ENCODE measurements around the gene ITGAE. TPM values are rescaled to one million over a fixed set of nuclear protein-coding genes. Genes with fewer than 3 reads are reported as not detected.
A peak's percentile ranks its signal among the peaks of the same experiment; 100 is the strongest.

The ITGAE gene
- total RNA-seq, 2 donors from 2014 or later, result 21.8 to 34.3 TPM

GRCh38 chr17:3754458-3755334, 46.3 kb downstream of the ITGAE start:
- no peaks in the 10 kb centered on the region for H3K9me3 ChIP-seq (ENCODE audit: control insufficient read depth, low read length)
- no peaks in the 10 kb centered on the region for H3K4me1 Mint-ChIP-seq
- H3K4me3 Mint-ChIP-seq, result peak overlapping the region; percentile 61
- no peaks in the 10 kb centered on the region for H3K36me3 ChIP-seq (ENCODE audit: control insufficient read depth, insufficient read depth, low read length)
- peak overlapping the region; percentile 68 for H3K27ac Mint-ChIP-seq
- no peaks in the 10 kb centered on the region for H3K4me1 ChIP-seq (ENCODE audit: control insufficient read depth, insufficient read depth, low read length)
- no peak for TF ChIP-seq CTCF (conservative IDR thresholded peaks at IDR 0.05)
- peak; percentile 100 for DNase-seq
- H3K9ac ChIP-seq (ENCODE audit: extremely low read depth, low read length, poor library complexity, severe bottlenecking), result no peak overlapping the region
- WGBS, 2 experiments (ENCODE audit: insufficient coverage in 1 of 2, insufficient read length in 1 of 2), result 18 to 55% methylated on average over 4 to 55 of the region's 56 CpGs
- no peaks in the 10 kb centered on the region for H3K27me3 ChIP-seq (ENCODE audit: control insufficient read depth, insufficient read depth, low read length, poor library complexity, severe bottlenecking)
- H3K27me3 Mint-ChIP-seq (ENCODE audit: insufficient read depth), result peaks cover 1% of the 10 kb centered on the region
- peaks cover 2% of the 10 kb centered on the region for H3K9me3 Mint-ChIP-seq
- no peak overlapping the region for H3K27ac ChIP-seq (ENCODE audit: low read depth, low read length)
- H3K36me3 Mint-ChIP-seq (ENCODE audit: low read depth), result no peaks in the 10 kb centered on the region
- peak overlapping the region; percentile 70 for H3K4me3 ChIP-seq (ENCODE audit: low read length)

- TF ChIP-seq CTCF (conservative IDR thresholded peaks at IDR 0.05), result no peak
- Histone ChIP-seq H3K27me3 (ENCODE audit: control insufficient read depth, insufficient read depth, low read length, poor library complexity, severe bottlenecking) (no peaks in the 10 kb centered on the region), H3K4me3 (ENCODE audit: low read length) (no peak overlapping the region), H3K4me1 (ENCODE audit: control insufficient read depth, insufficient read depth, low read length) (no peaks in the 10 kb centered on the region), H3K36me3 (ENCODE audit: control insufficient read depth, insufficient read depth, low read length) (no peaks in the 10 kb centered on the region), H3K27ac (ENCODE audit: low read depth, low read length) (no peak overlapping the region), H3K9me3 (ENCODE audit: control insufficient read depth, low read length) (no peaks in the 10 kb centered on the region), H3K9ac (ENCODE audit: extremely low read depth, low read length, poor library complexity, severe bottlenecking) (no peak overlapping the region)
- Mint-ChIP-seq H3K9me3 (no peaks in the 10 kb centered on the region), H3K4me3 (no peak overlapping the region), H3K36me3 (ENCODE audit: low read depth) (no peaks in the 10 kb centered on the region), H3K27ac (peak overlapping the region; percentile 68), H3K27me3 (ENCODE audit: insufficient read depth) (no peaks in the 10 kb centered on the region), H3K4me1 (no peaks in the 10 kb centered on the region)
- 92 to 97% methylated on average over 12 to 16 of the region's 18 CpGs for whole genome bisulfite sequencing, 2 experiments (ENCODE audit: insufficient coverage in 1 of 2, insufficient read length in 1 of 2)
- no peak for DNase-seq
Observed at GRCh38 chr17:3754066-3754457, 46.9 kb downstream of the ITGAE start.

GRCh38 chr17:3753624-3754023, 47.4 kb downstream of the ITGAE start:
- Mint-ChIP-seq H3K27ac (no peak overlapping the region), H3K9me3 (no peaks in the 10 kb centered on the region), H3K4me1 (no peaks in the 10 kb centered on the region), H3K4me3 (no peak overlapping the region), H3K27me3 (ENCODE audit: insufficient read depth) (no peaks in the 10 kb centered on the region), H3K36me3 (ENCODE audit: low read depth) (no peaks in the 10 kb centered on the region)
- H3K27me3 ChIP-seq (ENCODE audit: control insufficient read depth, insufficient read depth, low read length, poor library complexity, severe bottlenecking), result no peaks in the 10 kb centered on the region
- H3K9me3 ChIP-seq (ENCODE audit: control insufficient read depth, low read length), result no peaks in the 10 kb centered on the region
- no peak for DNase-seq
- no peaks in the 10 kb centered on the region for H3K4me1 ChIP-seq (ENCODE audit: control insufficient read depth, insufficient read depth, low read length)
- no peak overlapping the region for H3K4me3 ChIP-seq (ENCODE audit: low read length)
- TF ChIP-seq CTCF (conservative IDR thresholded peaks at IDR 0.05), result no peak
- no peak overlapping the region for H3K9ac ChIP-seq (ENCODE audit: extremely low read depth, low read length, poor library complexity, severe bottlenecking)
- no peaks in the 10 kb centered on the region for H3K36me3 ChIP-seq (ENCODE audit: control insufficient read depth, insufficient read depth, low read length)
- 79 to 89% methylated on average over 6 to 12 of the region's 12 CpGs for WGBS, 2 experiments (ENCODE audit: insufficient coverage in 1 of 2, insufficient read length in 1 of 2)
- no peak overlapping the region for H3K27ac ChIP-seq (ENCODE audit: low read depth, low read length)
